ENCODE data around the gene ADD1. TPM values are rescaled to one million over a fixed set of nuclear protein-coding genes. Genes with fewer than 3 reads are reported as not detected.

ADD1 gene
- total RNA-seq, 1 experiment from 2014 or later, result 163 TPM

GRCh38 chr4:2799971-2800690, 43.5 kb upstream of the ADD1 start:
- Histone ChIP-seq H3K9me3 (ENCODE audit: control insufficient read depth, low read depth, low read length) (no peaks in the 10 kb centered on the region), H2BK12ac (ENCODE audit: insufficient read length, low read depth, low read length) (no peak overlapping the region), H2BK15ac (ENCODE audit: low read depth, low read length) (no peak overlapping the region), H4K5ac (ENCODE audit: insufficient read length, low read depth, low read length) (no peak overlapping the region), H3K27me3 (ENCODE audit: insufficient read depth, low read length) (no peaks in the 10 kb centered on the region), H4K20me1 (ENCODE audit: control insufficient read depth, insufficient read depth, insufficient read length) (no peaks in the 10 kb centered on the region), H3K56ac (ENCODE audit: insufficient read length, low read depth, low read length) (no peak overlapping the region), H3K14ac (ENCODE audit: insufficient read depth, low read length) (no peak overlapping the region; the same call in 1 of the 2 replicates), H3K18ac (ENCODE audit: insufficient read length, low read depth, low read length) (no peak overlapping the region), H2AK5ac (ENCODE audit: insufficient read length, low read length) (no peak overlapping the region), H3K27ac (ENCODE audit: insufficient read length, low read depth, low read length) (no peak overlapping the region), H3K23me2 (ENCODE audit: insufficient read length, low read depth, low read length, poor library complexity, severe bottlenecking) (no peaks in the 10 kb centered on the region), H2BK5ac (ENCODE audit: insufficient read length, low read length) (no peak overlapping the region), H2AFZ (ENCODE audit: low read length) (no peak overlapping the region), H3K23ac (ENCODE audit: insufficient read length, low read depth, low read length) (no peak overlapping the region), H3K4me2 (ENCODE audit: insufficient read depth, insufficient read length, low read length) (no peak overlapping the region), H3K4me1 (ENCODE audit: insufficient read depth, low read length) (no peaks in the 10 kb centered on the region), H3K4ac (ENCODE audit: low read depth, low read length) (no peak overlapping the region), H3T11ph (ENCODE audit: low read length) (no peak overlapping the region), H3K79me2 (ENCODE audit: insufficient read depth, low read length) (no peaks in the 10 kb centered on the region), H4K91ac (ENCODE audit: insufficient read length, low read depth, low read length) (no peak overlapping the region), H3K79me1 (ENCODE audit: insufficient read depth, low read depth, low read length, poor library complexity, severe bottlenecking) (no peaks in the 10 kb centered on the region), H2BK20ac (ENCODE audit: low read depth, low read length, poor library complexity, severe bottlenecking) (no peak overlapping the region), H3K9ac (ENCODE audit: extremely low read depth, insufficient read length, low read length) (no peak overlapping the region), H2BK120ac (ENCODE audit: low read depth, low read length, poor library complexity, severe bottlenecking) (no peak overlapping the region), H4K8ac (replicated peaks; ENCODE audit: insufficient read length, low read depth, low read length) (no peak overlapping the region)
- H3K36me3 Mint-ChIP-seq (ENCODE audit: insufficient read depth in 1 of 3, low read depth in 3 of 3), result 0 out of 7 replicates have a peak, but pooled peaks cover 0 to 2% (median 0%) of the 10 kb centered on the region in 3 experiments
- no peak for DNase-seq
- H3K9me3 Mint-ChIP-seq, result no peaks in the 10 kb centered on the region
- no peak overlapping the region for H3K4me3 Mint-ChIP-seq
- peaks cover 8 to 23% of the 10 kb centered on the region in 2 experiments for H3K4me1 Mint-ChIP-seq
- WGBS (ENCODE audit: extremely low coverage, insufficient read length, low lambda C conversion rate), result no CpG with 5 or more reads among the region's 23 CpGs
- TF ChIP-seq, protein P1, sequence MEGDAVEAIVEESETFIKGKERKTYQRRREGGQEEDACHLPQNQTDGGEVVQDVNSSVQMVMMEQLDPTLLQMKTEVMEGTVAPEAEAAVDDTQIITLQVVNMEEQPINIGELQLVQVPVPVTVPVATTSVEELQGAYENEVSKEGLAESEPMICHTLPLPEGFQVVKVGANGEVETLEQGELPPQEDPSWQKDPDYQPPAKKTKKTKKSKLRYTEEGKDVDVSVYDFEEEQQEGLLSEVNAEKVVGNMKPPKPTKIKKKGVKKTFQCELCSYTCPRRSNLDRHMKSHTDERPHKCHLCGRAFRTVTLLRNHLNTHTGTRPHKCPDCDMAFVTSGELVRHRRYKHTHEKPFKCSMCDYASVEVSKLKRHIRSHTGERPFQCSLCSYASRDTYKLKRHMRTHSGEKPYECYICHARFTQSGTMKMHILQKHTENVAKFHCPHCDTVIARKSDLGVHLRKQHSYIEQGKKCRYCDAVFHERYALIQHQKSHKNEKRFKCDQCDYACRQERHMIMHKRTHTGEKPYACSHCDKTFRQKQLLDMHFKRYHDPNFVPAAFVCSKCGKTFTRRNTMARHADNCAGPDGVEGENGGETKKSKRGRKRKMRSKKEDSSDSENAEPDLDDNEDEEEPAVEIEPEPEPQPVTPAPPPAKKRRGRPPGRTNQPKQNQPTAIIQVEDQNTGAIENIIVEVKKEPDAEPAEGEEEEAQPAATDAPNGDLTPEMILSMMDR (conservative IDR thresholded peaks at IDR 0.05), result no peak
- H3K27me3 Mint-ChIP-seq (ENCODE audit: low read depth), result 0 out of 2 replicates have a peak, but pooled peaks cover 2% of the 10 kb centered on the region
- H3K27ac Mint-ChIP-seq, result no peak overlapping the region
